Progenitor cell of endocrine pancreas (in vitro differentiated cells): ENCODE data around the gene PRKACA. TPM values are rescaled to one million over a fixed set of nuclear protein-coding genes. Genes with fewer than 3 reads are reported as not detected.

ENCODE experiments used
- DNase-seq: peaks from one replicate; pipeline ENCODE4 v3.0.0; 2021; ENCODE audit warnings: low spot score; ENCODE audit not compliant: unreplicated experiment
- H3K27ac Mint-ChIP-seq: 2 replicates; pipeline ENCODE4 v1.8.0; 2021; ENCODE audit warnings: mild to moderate bottlenecking, moderate library complexity, mixed read lengths
- H3K27me3 Mint-ChIP-seq: 2 replicates; pipeline ENCODE4 v1.8.0; 2021; ENCODE audit warnings: mixed read lengths
- H3K36me3 Mint-ChIP-seq: 2 replicates; pipeline ENCODE4 v1.8.0; 2022; ENCODE audit warnings: mixed read lengths; ENCODE audit not compliant: insufficient read depth
- H3K4me1 Mint-ChIP-seq: 2 replicates; pipeline ENCODE4 v1.8.0; 2021; ENCODE audit warnings: low read depth, mixed read lengths
- H3K4me3 Mint-ChIP-seq: 2 replicates; pipeline ENCODE4 v1.8.0; 2021; ENCODE audit warnings: low read depth, mild to moderate bottlenecking, moderate library complexity, mixed read lengths
- H3K9me3 Mint-ChIP-seq: 2 replicates; pipeline ENCODE4 v1.8.0; 2021; ENCODE audit warnings: low read depth, mixed read lengths
- CTCF ChIP-seq: fragments of 200-600 bp; sonication (generic); IDR thresholded peaks from one replicate; pipeline ENCODE4 v1.5.0; 2021; ENCODE audit warnings: antibody characterized with exemption, mild to moderate bottlenecking; ENCODE audit not compliant: unreplicated experiment
- total RNA-seq: library from RNA; stranded (reverse); gene quantifications from 2 replicates; pipeline ENCODE4 v1.2.1, GENCODE V29; 2021

PRKACA gene
- total RNA-seq, 1 donor from 2014 or later, result 87.4 TPM

- no peak for TF ChIP-seq CTCF
- no peaks in the 10 kb centered on the region for H3K27me3 Mint-ChIP-seq
- no peaks in the 10 kb centered on the region for H3K9me3 Mint-ChIP-seq
- no peak overlapping the region for H3K27ac Mint-ChIP-seq
- no peaks in the 10 kb centered on the region for H3K4me1 Mint-ChIP-seq
- H3K36me3 Mint-ChIP-seq, result peaks cover 10% of the 10 kb centered on the region
- no peak overlapping the region for H3K4me3 Mint-ChIP-seq
- no peak for DNase-seq
These were observed 11.9 kb downstream of the PRKACA start for GRCh38 chr19:14105680-14106079.

DNA sequence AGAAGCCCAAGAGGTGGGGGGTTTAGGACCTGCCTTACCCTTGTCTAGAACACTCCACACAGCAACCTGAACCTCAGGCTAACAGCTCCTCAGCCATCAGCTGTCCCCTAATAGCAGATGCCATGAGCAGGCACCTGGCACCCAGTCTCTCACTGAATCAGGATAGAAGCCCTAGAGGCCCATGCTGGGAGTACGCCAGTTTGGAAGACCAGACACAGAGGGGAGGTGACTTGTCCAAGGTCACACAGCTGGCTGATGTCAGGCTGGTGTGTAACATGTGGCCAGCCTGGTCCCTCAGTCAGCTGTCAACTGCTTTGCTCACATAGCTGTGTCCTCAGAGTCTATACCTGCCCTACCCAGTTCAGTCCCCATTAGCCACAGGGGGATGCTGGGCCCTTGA, 14.3 kb downstream of the PRKACA start:
- H3K9me3 Mint-ChIP-seq, result no peaks in the 10 kb centered on the region
- H3K27me3 Mint-ChIP-seq, result no peaks in the 10 kb centered on the region
- no peak for DNase-seq
- no peak overlapping the region for H3K27ac Mint-ChIP-seq
- H3K36me3 Mint-ChIP-seq, result peaks cover 11% of the 10 kb centered on the region
- no peak overlapping the region for H3K4me3 Mint-ChIP-seq
- no peak for TF ChIP-seq CTCF
- H3K4me1 Mint-ChIP-seq, result no peaks in the 10 kb centered on the region

GRCh38 chr19:14102756-14103155, 14.8 kb downstream of the PRKACA start:
- no peak for TF ChIP-seq CTCF
- no peak overlapping the region for H3K4me3 Mint-ChIP-seq

GRCh38 chr19:14102102-14102696, 15.4 kb downstream of the PRKACA start:
- TF ChIP-seq CTCF, result no peak
- Mint-ChIP-seq H3K4me3 (no peak overlapping the region), H3K27me3 (no peaks in the 10 kb centered on the region), H3K27ac (no peak overlapping the region), H3K4me1 (no peaks in the 10 kb centered on the region), H3K9me3 (no peaks in the 10 kb centered on the region), H3K36me3 (peaks cover 13% of the 10 kb centered on the region)
- DNase-seq, result no peak

More at GRCh38 chr19:14102756-14103155, 14.8 kb downstream of the PRKACA start:
- Mint-ChIP-seq H3K36me3 (peaks cover 14% of the 10 kb centered on the region), H3K27ac (no peak overlapping the region), H3K9me3 (no peaks in the 10 kb centered on the region), H3K27me3 (no peaks in the 10 kb centered on the region), H3K4me1 (no peaks in the 10 kb centered on the region)
- DNase-seq, result no peak

GRCh38 chr19:14101003-14101545, 16.5 kb downstream of the PRKACA start:
- no peaks in the 10 kb centered on the region for H3K27me3 Mint-ChIP-seq
- H3K27ac Mint-ChIP-seq, result no peak overlapping the region
- no peak for TF ChIP-seq CTCF
- H3K9me3 Mint-ChIP-seq, result no peaks in the 10 kb centered on the region
- H3K4me3 Mint-ChIP-seq, result no peak overlapping the region
- no peaks in the 10 kb centered on the region for H3K4me1 Mint-ChIP-seq
- peaks cover 15% of the 10 kb centered on the region for H3K36me3 Mint-ChIP-seq
- no peak for DNase-seq
